ENCODE results near the gene FHIT.

GRCh38 chr3:60631509-60631908 is 619.7 kb downstream of the FHIT start:
- TF ChIP-seq, protein P1, sequence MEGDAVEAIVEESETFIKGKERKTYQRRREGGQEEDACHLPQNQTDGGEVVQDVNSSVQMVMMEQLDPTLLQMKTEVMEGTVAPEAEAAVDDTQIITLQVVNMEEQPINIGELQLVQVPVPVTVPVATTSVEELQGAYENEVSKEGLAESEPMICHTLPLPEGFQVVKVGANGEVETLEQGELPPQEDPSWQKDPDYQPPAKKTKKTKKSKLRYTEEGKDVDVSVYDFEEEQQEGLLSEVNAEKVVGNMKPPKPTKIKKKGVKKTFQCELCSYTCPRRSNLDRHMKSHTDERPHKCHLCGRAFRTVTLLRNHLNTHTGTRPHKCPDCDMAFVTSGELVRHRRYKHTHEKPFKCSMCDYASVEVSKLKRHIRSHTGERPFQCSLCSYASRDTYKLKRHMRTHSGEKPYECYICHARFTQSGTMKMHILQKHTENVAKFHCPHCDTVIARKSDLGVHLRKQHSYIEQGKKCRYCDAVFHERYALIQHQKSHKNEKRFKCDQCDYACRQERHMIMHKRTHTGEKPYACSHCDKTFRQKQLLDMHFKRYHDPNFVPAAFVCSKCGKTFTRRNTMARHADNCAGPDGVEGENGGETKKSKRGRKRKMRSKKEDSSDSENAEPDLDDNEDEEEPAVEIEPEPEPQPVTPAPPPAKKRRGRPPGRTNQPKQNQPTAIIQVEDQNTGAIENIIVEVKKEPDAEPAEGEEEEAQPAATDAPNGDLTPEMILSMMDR (IDR thresholded peaks at IDR 0.05): no peak
- no peak for TF ChIP-seq POLR2A (IDR thresholded peaks at IDR 0.05)
